Heart right ventricle (tissue), 16 donors: ENCODE results near the gene RIOX2. TPM values are rescaled to one million over a fixed set of nuclear protein-coding genes. Genes with fewer than 3 reads are reported as not detected.

Experiments used
- ATAC-seq, 8 donors: fragments of 200-7000 bp; cut with Tn5 transposase; one replicate each; pipeline ENCODE4 v1.9.1; 2020; ENCODE audit warnings: mild to moderate bottlenecking in 8 of 8, moderate library complexity in 8 of 8, moderate number of reproducible peaks in 1 of 8
- DNase-seq, 2 donors: peaks; one replicate each; pipeline ENCODE4 v3.0.0-alpha.2; 2020
- H3K27ac ChIP-seq, 10 donors: fragments of 200-600 bp; sonication (generic) in 2 of 10; one replicate each; pipeline versions ENCODE4 v1.5.0 to v1.8.0; 2020 to 2022; ENCODE audit warnings: mild to moderate bottlenecking in 3 of 10
- H3K27me3 ChIP-seq, 7 donors: fragments of 200-600 bp; one replicate each; pipeline ENCODE4 v1.8.0; 2021 to 2022; ENCODE audit warnings: mild to moderate bottlenecking in 2 of 7
- H3K36me3 ChIP-seq, 9 donors: fragments of 200-600 bp; sonication (generic) in 1 of 9; one replicate each; pipeline versions ENCODE4 v1.5.0 to v1.8.0; 2020 to 2022; ENCODE audit warnings: mild to moderate bottlenecking in 2 of 9
- H3K4me1 ChIP-seq, 9 donors: fragments of 200-600 bp; sonication (generic) in 1 of 9; one replicate each; pipeline versions ENCODE4 v1.5.0 to v1.8.0; 2020 to 2022; ENCODE audit warnings: mild to moderate bottlenecking in 4 of 9
- H3K4me3 ChIP-seq, 10 donors: fragments of 200-600 bp; sonication (generic) in 2 of 10; one replicate each; pipeline versions ENCODE4 v1.5.0 to v1.8.0; 2020 to 2022; ENCODE audit warnings: mild to moderate bottlenecking in 7 of 10, moderate library complexity in 2 of 10
- H3K9me3 ChIP-seq, 11 donors: fragments of 200-600 bp in 10 of 11; sonication (generic) in 2 of 11; one replicate each; pipeline versions ENCODE4 v1.5.0 to v1.8.0; 2013 to 2022; ENCODE audit warnings: mild to moderate bottlenecking in 2 of 11, control low read depth in 1 of 11, moderate library complexity in 1 of 11
- CTCF ChIP-seq, 9 donors: fragments of 200-600 bp; sonication (generic) in 2 of 9; IDR thresholded peaks; one replicate each; pipeline versions ENCODE4 v1.5.0 to v1.8.0; 2021 to 2022; ENCODE audit warnings: antibody characterized with exemption in 9 of 9, mild to moderate bottlenecking in 5 of 9, moderate library complexity in 1 of 9
- WGBS, 2 donors: extraction: QIAGEN DNeasy Blood & Tissue Kit; methylation state at CpG; one replicate each; pipeline ENCODE4 v1.1.7; 2013; ENCODE audit warnings: inconsistent platforms in 1 of 2; 5-methylcytosine and 5-hydroxymethylcytosine counted together
- intact Hi-C, 10 donors: fragments of 100-400 bp; cut with DNase I; formaldehyde crosslinking; loops; one replicate each; pipeline versions ENCODE4 v1.11.1 to v1.14.2; 2022
- polyA plus RNA-seq, 2 donors: library from polyadenylated mRNA; stranded (reverse); fragments of 200-250 nt; gene quantifications; one replicate each; pipeline ENCODE4 v1.2.3, GENCODE V29; 2013
- total RNA-seq, 10 donors: library from RNA; stranded (reverse); fragmentation: NEBNext Ultra II Directional in 3 of 10; extraction: Animal tissue kit (Norgen Biotek cat#: 25700) in 3 of 10; gene quantifications; one replicate each; pipeline versions ENCODE4 v1.2.1 to v1.2.4, GENCODE V29; 2021 to 2023
- donor health status: Arrhythmogenic right ventricular cardiomyopathy.
- donor health status: ischemic (EF 13 %, LVEDD 7.1; RV severe dilation, severe dysfunction).
- donor health status: healthy with polysubstance abuse.
- donor health status: DM: no; HTN: yes; CAD: no.
- donor health status: DM: no; HTN: no; CAD: no.
- donor health status: ischemic (EF 25% LVEDD 6.9; RV normal size, moderate dysfunction).
- donor health status: ischemic (EF 25% LVEDD 5.7; RV mildly dilated, moderate dysfunction).
- donor health status: healthy.
- donor health status: DM: yes; HTN: yes; CAD: no.
- donor health status: Ischemic cardiomyopathy.
- donor health status: ischemic (EF 35%, LVEDD 5.7; RV mildly dilated, moderate dysfunction).
- donor health status: nonischemic (EF 11% LVEDD 7.7; RV severe dilation, severe dysfunction).
- donor health status: DM: yes; HTN: yes; CAD: no.
- donor health status: PGD.
- donor health status: ischemic (EF 29% LVEDD 5.4; RV normal size, mild dysfunction).
- donor health status: nonischemic (EF 23%, LVEDD 6.1; RV moderate dilation, normal function).

RIOX2 gene
- total and polyA plus RNA-seq, 12 donors = 8.4 to 15.8 (median 12.0) TPM

- no peak for DNase-seq
- ATAC-seq = no peak
- no peak for TF ChIP-seq CTCF (IDR thresholded peaks at IDR 0.05)
- Histone ChIP-seq H3K4me3 (no peak overlapping the region), H3K27me3 (no peaks in the 10 kb centered on the region), H3K36me3 (no peaks in the 10 kb centered on the region), H3K9me3 (no peaks in the 10 kb centered on the region), H3K4me1 (no peaks in the 10 kb centered on the region), H3K27ac (no peak overlapping the region)
- intact Hi-C loops = no loop called here
- 87 to 97% methylated on average over 1 of the region's 1 CpG for WGBS, 2 donors
Measured at GRCh38 chr3:98002717-98003116, 30.5 kb upstream of the RIOX2 start.

- Histone ChIP-seq H3K4me1 (no peaks in the 10 kb centered on the region), H3K9me3 (no peaks in the 10 kb centered on the region), H3K27ac (no peak overlapping the region), H3K4me3 (no peak overlapping the region), H3K27me3 (no peaks in the 10 kb centered on the region), H3K36me3 (no peaks in the 10 kb centered on the region)
- no peak for DNase-seq
- intact Hi-C loops = no loop called here
- TF ChIP-seq CTCF (IDR thresholded peaks at IDR 0.05) = no peak
- ATAC-seq = no peak
- 30 to 48% methylated on average over 1 of the region's 1 CpG for WGBS, 2 donors
Measured at GRCh38 chr3:97999994-98000393, 27.8 kb upstream of the RIOX2 start.

- Histone ChIP-seq H3K4me3 (no peak overlapping the region), H3K4me1 (no peaks in the 10 kb centered on the region), H3K27me3 (no peaks in the 10 kb centered on the region), H3K36me3 (no peaks in the 10 kb centered on the region), H3K27ac (no peak overlapping the region), H3K9me3 (no peaks in the 10 kb centered on the region)
- ATAC-seq (no peak), DNase-seq (no peak)
- WGBS, 2 donors = 88 to 93% methylated on average over 5 of the region's 5 CpGs
- TF ChIP-seq CTCF (IDR thresholded peaks at IDR 0.05) = no peak
- intact Hi-C loops = no loop called here
Measured at GRCh38 chr3:97999103-97999502, 26.9 kb upstream of the RIOX2 start.

- Histone ChIP-seq H3K27me3 (no peaks in the 10 kb centered on the region), H3K4me1 (no peaks in the 10 kb centered on the region), H3K36me3 (no peaks in the 10 kb centered on the region), H3K9me3 (no peaks in the 10 kb centered on the region), H3K4me3 (no peak overlapping the region), H3K27ac (no peak overlapping the region)
- WGBS, 2 donors = 80 to 82% methylated on average over 4 of the region's 4 CpGs
- ATAC-seq (no peak), DNase-seq (no peak)
- no peak for TF ChIP-seq CTCF (IDR thresholded peaks at IDR 0.05)
- intact Hi-C loops = no loop called here
Measured at GRCh38 chr3:97996988-97997387, 24.8 kb upstream of the RIOX2 start.
